GM23248 (cell line): ENCODE measurements around the gene FXR1. TPM values are rescaled to one million over a fixed set of nuclear protein-coding genes. Genes with fewer than 3 reads are reported as not detected.
"Not testable (repeated sequence)": the region's sequence is repeated elsewhere in the genome, so short reads cannot be mapped to it uniquely, and the experiment has no call there.

ENCODE experiments used
- DNase-seq: peaks from one replicate; pipeline ENCODE4 v3.0.0-alpha.2; 2015
- H2AFZ ChIP-seq: fragments of 200-600 bp; sonication (generic); 2 replicates; pipeline ENCODE4 v1.6.1; 2016; ENCODE audit warnings: antibody characterized with exemption
- H3F3A ChIP-seq: fragments of 200-600 bp; sonication (generic); 2 replicates; pipeline ENCODE4 v1.6.1; 2016; ENCODE audit warnings: mild to moderate bottlenecking, antibody characterized with exemption, mixed run types; ENCODE audit not compliant: insufficient read depth
- H3K27ac ChIP-seq: fragments of 200-600 bp; sonication (generic); 2 replicates; pipeline ENCODE4 v1.5.1; 2016; ENCODE audit warnings: mild to moderate bottlenecking
- H3K27me3 ChIP-seq: fragments of 200-600 bp; sonication (generic); replicated peaks from 2 replicates; pipeline ENCODE4 v1.6.1; 2016; ENCODE audit warnings: mild to moderate bottlenecking; ENCODE audit not compliant: insufficient read depth
- H3K36me3 ChIP-seq: fragments of 200-600 bp; sonication (generic); 2 replicates; pipeline ENCODE4 v1.6.1; 2016; ENCODE audit warnings: low read depth, mild to moderate bottlenecking
- H3K4me1 ChIP-seq: fragments of 200-600 bp; sonication (generic); 2 replicates; pipeline ENCODE4 v1.6.1; 2016; ENCODE audit warnings: mild to moderate bottlenecking; ENCODE audit not compliant: insufficient read depth
- H3K4me2 ChIP-seq: fragments of 200-600 bp; sonication (generic); one replicate; pipeline ENCODE4 v1.6.1; 2016; ENCODE audit warnings: mild to moderate bottlenecking; ENCODE audit not compliant: unreplicated experiment
- H3K4me3 ChIP-seq: fragments of 200-600 bp; sonication (generic); 2 replicates; pipeline ENCODE4 v1.5.1; 2016; ENCODE audit warnings: mild to moderate bottlenecking
- H3K79me2 ChIP-seq: fragments of 200-600 bp; sonication (generic); 2 replicates; pipeline ENCODE4 v1.6.1; 2016; ENCODE audit warnings: mild to moderate bottlenecking; ENCODE audit not compliant: insufficient read depth
- H3K9ac ChIP-seq: fragments of 200-600 bp; sonication (generic); 2 replicates; pipeline ENCODE4 v1.6.1; 2016; ENCODE audit warnings: mild to moderate bottlenecking
- H3K9me2 ChIP-seq: fragments of 200-600 bp; sonication (generic); 2 replicates; pipeline ENCODE4 v1.6.1; 2016; ENCODE audit warnings: mixed run types, mild to moderate bottlenecking, moderate library complexity; ENCODE audit not compliant: insufficient read depth
- H3K9me3 ChIP-seq: fragments of 200-600 bp; sonication (generic); one replicate; pipeline ENCODE4 v1.6.1; 2017; ENCODE audit warnings: low read depth
- H4K20me1 ChIP-seq: fragments of 200-600 bp; sonication (generic); 2 replicates; pipeline ENCODE4 v1.6.0; 2016; ENCODE audit not compliant: insufficient read depth
- EZH2 ChIP-seq: fragments of 200-600 bp; sonication (generic); IDR thresholded peaks from 2 replicates; pipeline ENCODE4 v1.6.1; 2018; ENCODE audit warnings: antibody characterized with exemption, mild to moderate bottlenecking; ENCODE audit not compliant: insufficient read depth, poor library complexity, severe bottlenecking
- EZH2phosphoT487 ChIP-seq: fragments of 200-600 bp; sonication (generic); IDR thresholded peaks from 2 replicates; pipeline ENCODE4 v1.6.1; 2018; ENCODE audit warnings: antibody characterized with exemption, moderate library complexity, mild to moderate bottlenecking, low read depth; ENCODE audit not compliant: insufficient read depth
- WGBS, 2 experiments: methylation state at CpG; one replicate each; pipeline ENCODE4 v1.1.6; 2015 to 2017; ENCODE audit warnings: low lambda C conversion rate in 2 of 2, low coverage in 1 of 2; ENCODE audit errors: missing lambda C conversion rate in 2 of 2; 5-methylcytosine and 5-hydroxymethylcytosine counted together
- in situ Hi-C: fragments of 300-500 bp; cut with MboI; formaldehyde crosslinking; loops from 2 replicates; pipeline ENCODE4 v1.15.0; 2020
- polyA plus RNA-seq: library from polyadenylated mRNA; unstranded; fragments of >200 nt; fragmentation: Nextera tagmentation; extraction: Ambion mirVana; gene quantifications from 2 replicates; pipeline ENCODE4 v1.2.1, GENCODE V29; 2016
- total RNA-seq: library from RNA; depleted of rRNA; stranded (reverse); fragments of >200 nt; shearing (Covaris generic); gene quantifications from 2 replicates; pipeline ENCODE4 v1.2.3, GENCODE V29; 2014; rRNA removed

Gene FXR1
- total RNA-seq (83.7 and 105 TPM in 2 replicates), polyA plus RNA-seq (36.3 and 38.7 TPM in 2 replicates)

DNA sequence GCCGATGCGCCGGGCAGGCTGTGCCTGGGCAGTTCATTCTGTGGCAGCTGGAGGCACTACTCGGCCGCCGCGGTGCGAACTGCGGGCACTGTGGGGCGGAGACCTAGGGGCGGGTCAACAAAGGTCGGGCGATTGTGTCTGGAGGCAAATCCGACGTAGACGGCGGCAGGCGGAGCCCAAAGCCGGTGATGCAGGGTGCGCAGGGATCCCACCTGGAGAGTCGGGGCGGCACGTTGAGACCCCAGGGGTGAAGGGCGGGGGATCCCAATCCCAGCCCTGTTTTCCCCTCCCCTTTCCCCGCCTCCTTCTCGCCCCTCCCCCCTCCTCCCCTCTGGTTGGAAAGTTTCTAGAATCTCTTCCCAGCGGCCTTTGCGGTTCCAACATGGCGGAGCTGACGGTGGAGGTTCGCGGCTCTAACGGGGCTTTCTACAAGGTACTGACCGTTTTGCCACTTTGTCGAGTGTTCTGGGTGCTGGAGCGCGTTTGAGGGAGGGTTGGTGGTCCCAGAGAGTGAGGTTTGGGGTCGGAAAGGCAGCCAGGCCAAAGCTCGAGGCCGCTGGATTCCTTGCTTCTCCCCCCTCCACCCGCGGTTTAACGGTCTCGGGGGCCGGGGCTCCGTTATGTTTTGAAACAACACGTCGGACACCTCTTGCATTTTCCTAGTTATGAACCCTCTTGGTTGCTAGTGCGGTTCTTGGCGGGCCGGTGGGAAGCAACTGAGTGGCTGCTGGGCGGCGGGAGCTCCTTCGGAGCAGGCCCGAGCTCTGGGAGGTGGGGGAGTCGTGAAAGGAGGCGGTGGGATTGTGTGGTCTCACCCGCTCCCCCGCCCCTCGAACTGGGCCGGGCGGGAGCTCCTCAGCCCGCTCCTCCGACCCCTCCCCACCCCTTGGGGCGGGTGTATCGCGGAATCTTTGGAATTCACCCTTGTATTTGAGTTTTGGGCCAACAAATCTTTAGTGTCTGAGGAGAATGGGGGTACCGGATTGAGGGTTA lies at the start of gene FXR1:
Gene FXR1, plus strand, starts transcription at position 367 of the 993 bp plus-strand sequence. Its CDS starts 16 bp downstream, at position 383.
- Histone ChIP-seq H3K79me2 (peaks cover 51% of the 10 kb centered on the region), H3K9me2 (no peaks in the 10 kb centered on the region), H3K27me3 (no peaks in the 10 kb centered on the region), H3K36me3 (0 out of 2 replicates have a peak, but pooled peaks cover 6% of the 10 kb centered on the region), H4K20me1 (peaks cover 26% of the 10 kb centered on the region), H3K4me1 (peaks cover 20% of the 10 kb centered on the region), H3K9me3 (no peaks in the 10 kb centered on the region), H3K9ac (peak within 1 kb of the TSS; percentile 100), H2AFZ (peak within 1 kb of the TSS; percentile 95), H3K27ac (peak within 1 kb of the TSS; percentile 95), H3F3A (peaks cover 6% of the 10 kb centered on the region), H3K4me3 (peak within 1 kb of the TSS; percentile 99), H3K4me2 (peak within 1 kb of the TSS; percentile 95)
- WGBS, 2 experiments, result 1 to 3% methylated on average over 55 to 68 of the region's 68 CpGs
- TF ChIP-seq EZH2phosphoT487, result no peak
- peak; percentile 95 for DNase-seq
- in situ Hi-C loops, result no loop called here

DNA sequence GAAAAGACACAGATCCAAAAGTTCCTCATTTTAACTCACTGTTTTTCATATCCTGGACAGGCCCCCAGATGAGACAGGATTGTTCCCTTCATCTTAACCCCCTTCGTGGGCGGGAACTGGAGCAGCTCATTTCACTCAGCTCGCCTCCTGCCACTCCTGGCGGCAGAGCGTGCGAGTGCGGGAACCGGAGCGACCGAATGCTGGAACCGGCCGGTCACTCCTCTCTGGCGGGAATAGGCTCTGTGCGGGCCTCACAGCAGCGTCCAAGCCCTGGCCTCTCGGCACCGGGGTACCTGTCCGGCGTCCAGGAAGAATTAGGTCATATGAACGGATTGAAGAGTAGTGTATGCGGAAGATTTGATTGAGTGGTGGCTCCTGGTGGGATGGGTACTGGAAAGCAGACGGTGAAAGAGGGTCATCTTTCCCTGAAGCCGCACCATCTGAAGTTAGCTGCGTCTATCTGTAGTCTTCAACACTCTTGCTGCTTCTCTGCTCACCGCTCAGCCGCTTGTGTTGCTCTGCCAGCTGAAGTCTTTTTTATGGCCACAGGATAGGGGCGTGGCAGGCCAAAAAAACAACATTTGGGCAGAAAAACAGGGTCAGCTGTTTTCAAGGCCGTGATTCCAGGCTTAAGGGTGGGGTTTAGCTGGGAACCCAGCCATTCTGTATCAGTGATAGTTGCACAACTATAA lies 42.3 kb upstream of the FXR1 start:
- in situ Hi-C loops, result no loop called here
- no peak overlapping the region for H3K27ac ChIP-seq
- peak; percentile 57 for DNase-seq

DNA sequence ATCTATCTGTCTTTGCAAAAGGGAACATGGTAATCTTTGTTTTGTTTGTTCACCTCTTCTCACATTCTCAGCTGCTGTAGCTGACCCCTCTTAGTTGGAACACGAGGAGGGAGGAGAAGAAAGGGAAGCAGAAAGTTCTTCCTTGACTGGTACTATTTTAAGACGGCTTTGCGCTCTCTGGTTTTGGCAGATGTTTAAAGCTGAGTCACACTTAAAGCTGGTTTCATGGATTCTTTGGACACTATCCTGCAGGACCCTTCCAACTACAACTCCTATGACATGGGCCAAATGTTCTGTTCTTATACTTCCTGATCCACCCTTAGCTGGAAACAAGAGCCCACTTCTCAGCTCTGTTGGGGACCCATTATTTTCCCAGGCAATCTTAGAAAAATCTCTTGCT lies 40.6 kb upstream of the FXR1 start:
- peaks cover 6% of the 10 kb centered on the region; the same call in 1 of the 2 replicates for H3K4me1 ChIP-seq
- no peak for TF ChIP-seq EZH2
- TF ChIP-seq EZH2phosphoT487, result no peak
- in situ Hi-C loops, result no loop called here
- H3K9me3 ChIP-seq, result no peaks in the 10 kb centered on the region
- H3K27me3 ChIP-seq, result no peaks in the 10 kb centered on the region
- no peaks in the 10 kb centered on the region for H3K9me2 ChIP-seq
- peak overlapping the region; percentile 32; the same call in 1 of the 2 replicates for H3K4me3 ChIP-seq
- no peak overlapping the region for H3K27ac ChIP-seq
- H3K79me2 ChIP-seq, result no peaks in the 10 kb centered on the region
- peak overlapping the region; percentile 22 for H3K4me2 ChIP-seq
- no peaks in the 10 kb centered on the region for H3F3A ChIP-seq
- H3K9ac ChIP-seq, result no peak overlapping the region
- WGBS, 2 experiments, result 4 to 6% methylated on average over 3 of the region's 3 CpGs
- peak overlapping the region; percentile 30; the same call in 1 of the 2 replicates for H2AFZ ChIP-seq
- peak; percentile 58 for DNase-seq
- H4K20me1 ChIP-seq, result no peaks in the 10 kb centered on the region
- H3K36me3 ChIP-seq, result no peaks in the 10 kb centered on the region

More for the DNA sequence above, 42.3 kb upstream of the FXR1 start:
- Histone ChIP-seq H3K9me2 (no peaks in the 10 kb centered on the region), H3K79me2 (no peaks in the 10 kb centered on the region), H3K27me3 (no peaks in the 10 kb centered on the region), H3K36me3 (no peaks in the 10 kb centered on the region), H3K4me3 (peak overlapping the region; percentile 66), H2AFZ (peak overlapping the region; percentile 83), H3K4me1 (peaks cover 6% of the 10 kb centered on the region; the same call in 1 of the 2 replicates), H4K20me1 (no peaks in the 10 kb centered on the region), H3K9me3 (no peaks in the 10 kb centered on the region), H3F3A (no peaks in the 10 kb centered on the region), H3K9ac (no peak overlapping the region; the same call in 1 of the 2 replicates), H3K4me2 (peak overlapping the region; percentile 84)
- WGBS, 2 experiments, result 3 to 4% methylated on average over 28 of the region's 28 CpGs
- no peak for TF ChIP-seq EZH2
- TF ChIP-seq EZH2phosphoT487, result no peak

DNA sequence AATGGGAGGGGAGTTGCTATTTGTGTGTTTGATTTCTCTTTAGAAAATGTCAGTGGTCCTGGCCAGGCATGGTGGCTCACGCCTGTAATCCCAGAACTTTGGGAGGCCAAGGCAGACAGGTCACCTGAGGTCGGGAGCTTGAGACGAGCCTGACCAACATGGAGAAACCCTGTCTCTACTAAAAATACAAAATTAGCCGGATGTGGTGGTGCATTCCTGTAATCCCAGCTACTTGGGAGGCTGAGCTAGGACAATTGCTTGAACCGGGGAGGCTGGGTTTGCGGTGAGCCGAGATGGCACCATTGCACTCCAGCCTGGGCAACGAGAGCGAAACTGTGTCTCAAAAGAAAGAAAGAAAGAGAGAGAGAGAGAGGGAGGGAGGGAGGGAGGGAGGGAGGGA lies 40.0 kb upstream of the FXR1 start:
- WGBS, 2 experiments, result 60 to 61% methylated on average over 9 of the region's 9 CpGs

More for the DNA sequence above, 40.0 kb upstream of the FXR1 start:
- H3F3A ChIP-seq, H3K36me3 ChIP-seq, in situ Hi-C loops, H3K4me2 ChIP-seq, H3K27ac ChIP-seq, H4K20me1 ChIP-seq, H3K9ac ChIP-seq, H3K79me2 ChIP-seq, H3K9me2 ChIP-seq, H3K9me3 ChIP-seq, H3K4me1 ChIP-seq, DNase-seq, H3K27me3 ChIP-seq: not testable (repeated sequence)
- peak overlapping the region; percentile 30; the same call in 1 of the 2 replicates for H2AFZ ChIP-seq
- H3K4me3 ChIP-seq, result peak overlapping the region; percentile 32; the same call in 1 of the 2 replicates
